CD4-positive, alpha-beta memory T cell (primary cell): ENCODE data around the gene GRK5. TPM values are rescaled to one million over a fixed set of nuclear protein-coding genes. Genes with fewer than 3 reads are reported as not detected.

Experiments
- CTCF ChIA-PET: fragments of 350-600 bp; sonication (Branson Sonifier 250); formaldehyde crosslinking; loops from one replicate; lab custom pipeline; 2021; ENCODE audit warnings: inconsistent platforms; ENCODE audit not compliant: partially characterized antibody; lab: Charles Lee
- POLR2A ChIA-PET: fragments of 350-600 bp; sonication (Branson Sonifier 250); formaldehyde crosslinking; loops from one replicate; lab custom pipeline; 2021; ENCODE audit not compliant: partially characterized antibody; lab: Charles Lee
- DNase-seq, 5 donors: peaks; one replicate each; pipeline versions ENCODE4 v3.0.0 to v3.0.0-alpha.2; 2020 to 2022; ENCODE audit warnings: mixed read lengths in 1 of 5
- H3K27ac ChIP-seq: one replicate; pipeline ENCODE4 v1.7.0; 2013; ENCODE audit warnings: low read depth, low read length
- H3K27me3 ChIP-seq: 2 replicates; pipeline ENCODE4 v1.7.0; 2013; ENCODE audit warnings: mild to moderate bottlenecking, low read length, moderate library complexity; ENCODE audit not compliant: insufficient read depth
- H3K36me3 ChIP-seq: 2 replicates; pipeline ENCODE4 v1.7.0; 2013; ENCODE audit warnings: mild to moderate bottlenecking, low read length, moderate library complexity; ENCODE audit not compliant: insufficient read depth
- H3K4me1 ChIP-seq: 2 replicates; pipeline ENCODE4 v1.7.0; 2013; ENCODE audit warnings: mild to moderate bottlenecking, low read length, moderate library complexity; ENCODE audit not compliant: insufficient read depth
- H3K4me3 ChIP-seq, 2 donors: one replicate each; pipeline ENCODE4 v1.7.0; 2013; ENCODE audit warnings: low read length in 2 of 2, mild to moderate bottlenecking in 1 of 2
- H3K9me3 ChIP-seq, 2 donors: one replicate each; pipeline ENCODE4 v1.7.0; 2013; ENCODE audit warnings: low read length in 2 of 2, control low read depth in 1 of 2; ENCODE audit not compliant: control insufficient read depth in 1 of 2
- H3K27ac Mint-ChIP-seq, 7 donors: one replicate each; pipeline ENCODE4 v1.8.0; 2020 to 2021; ENCODE audit warnings: mixed read lengths in 7 of 7, mild to moderate bottlenecking in 6 of 7, inconsistent platforms in 3 of 7, moderate library complexity in 3 of 7
- H3K27me3 Mint-ChIP-seq, 2 donors: one replicate each; pipeline ENCODE4 v1.8.0; 2020 to 2021; ENCODE audit warnings: mixed read lengths in 2 of 2
- H3K36me3 Mint-ChIP-seq, 2 donors: one replicate each; pipeline ENCODE4 v1.8.0; 2020 to 2021; ENCODE audit warnings: mixed read lengths in 2 of 2, inconsistent platforms in 1 of 2, mild to moderate bottlenecking in 1 of 2
- H3K4me1 Mint-ChIP-seq, 4 donors: one replicate each; pipeline ENCODE4 v1.8.0; 2020 to 2021; ENCODE audit warnings: mixed read lengths in 4 of 4, mild to moderate bottlenecking in 1 of 4
- H3K4me3 Mint-ChIP-seq, 8 donors: one replicate each; pipeline ENCODE4 v1.8.0; 2020 to 2021; ENCODE audit warnings: mixed read lengths in 8 of 8, mild to moderate bottlenecking in 7 of 8, moderate library complexity in 6 of 8, inconsistent platforms in 3 of 8
- H3K9me3 Mint-ChIP-seq, 8 donors: one replicate each; pipeline ENCODE4 v1.8.0; 2020 to 2021; ENCODE audit warnings: mixed read lengths in 8 of 8, mild to moderate bottlenecking in 5 of 8, inconsistent platforms in 3 of 8, moderate library complexity in 1 of 8
- intact Hi-C: fragments of 100-400 bp; cut with micrococcal nuclease; formaldehyde crosslinking; loops from one replicate; pipeline ENCODE4 v1.15.1; 2023
- polyA plus RNA-seq, 2 donors: library from polyadenylated mRNA; unstranded; fragments of 300-500 nt; fragmentation: Illumina TruSeq; gene quantifications; one replicate each; pipeline ENCODE4 v1.2.3, GENCODE V29; 2021
- total RNA-seq, 2 experiments: library from RNA; stranded (reverse); gene quantifications; one replicate each; pipeline ENCODE4 v1.2.3, GENCODE V29; 2021

The GRK5 gene
- total and polyA plus RNA-seq, 4 experiments from 2014 or later: 7.6 to 27.9 (median 18.6) TPM

- Histone ChIP-seq H3K27ac (no peak overlapping the region), H3K36me3 (peaks cover 7% of the 10 kb centered on the region), H3K27me3 (no peaks in the 10 kb centered on the region), H3K4me3 (no peak overlapping the region), H3K4me1 (peaks cover 6% of the 10 kb centered on the region), H3K9me3 (no peaks in the 10 kb centered on the region)
- H3K27ac Mint-ChIP-seq: peak overlapping the region in 2 of 7 donors; percentile 17 to 48
- no peak for DNase-seq
- peak overlapping the region in 2 of 8 donors; percentile 11 to 22 for H3K4me3 Mint-ChIP-seq
- POLR2A ChIA-PET: interaction anchor here (1.4 to 3.2 kb wide), 3 partner anchors 56 to 239 kb away, joined by 5 to 21 read pairs (median 8); partner anchors contain the start of genes GRK5 and RGS10
- CTCF ChIA-PET: interaction anchor here (0.8 to 6.2 kb wide), 28 partner anchors 11 to 256 kb away, joined by 3 to 59 read pairs (median 4); partner anchors contain the start of genes GRK5 and RGS10
- no peaks in the 10 kb centered on the region for H3K9me3 Mint-ChIP-seq
- intact Hi-C loops: loop anchor here (1.0 to 5.0 kb wide), 6 partner anchors 43 to 307 kb away; no protein-coding TSS in a partner anchor
- H3K36me3 Mint-ChIP-seq: peaks cover 4 to 15% of the 10 kb centered on the region in 2 donors
- H3K4me1 Mint-ChIP-seq: peaks cover 1 to 13% (median 8%) of the 10 kb centered on the region in 4 donors
- no peaks in the 10 kb centered on the region for H3K27me3 Mint-ChIP-seq
Observed at GRCh38 chr10:119445935-119446317, 238.6 kb downstream of the GRK5 start.

GRCh38 chr10:119446441-119447277, 239.3 kb downstream of the GRK5 start:
- Histone ChIP-seq H3K27ac (no peak overlapping the region), H3K4me3 (no peak overlapping the region), H3K36me3 (peaks cover 7% of the 10 kb centered on the region), H3K9me3 (no peaks in the 10 kb centered on the region), H3K4me1 (peaks cover 6% of the 10 kb centered on the region), H3K27me3 (no peaks in the 10 kb centered on the region)
- ChIA-PET POLR2A (interaction anchor here (1.4 to 3.2 kb wide), 3 partner anchors 56 to 240 kb away, joined by 5 to 21 read pairs (median 8); partner anchors contain the start of genes GRK5 and RGS10), CTCF (interaction anchor here (1.1 to 6.2 kb wide), 10 partner anchors 11 to 256 kb away, joined by 3 to 59 read pairs (median 8); partner anchors contain the start of genes GRK5 and RGS10)
- intact Hi-C loops: loop anchor here (5.0 kb wide), 1 partner anchor 56 kb away; no protein-coding TSS in a partner anchor
- Mint-ChIP-seq H3K27me3 (no peaks in the 10 kb centered on the region), H3K27ac (peak overlapping the region in 1 of 7 donors; percentile 52), H3K36me3 (peaks cover 4 to 15% of the 10 kb centered on the region in 2 donors), H3K4me1 (peaks cover 1 to 13% (median 8%) of the 10 kb centered on the region in 4 donors), H3K9me3 (no peaks in the 10 kb centered on the region), H3K4me3 (peak overlapping the region in 1 of 8 donors; percentile 26)
- no peak for DNase-seq

GRCh38 chr10:119447421-119447820, 240.1 kb downstream of the GRK5 start:
- H3K27ac ChIP-seq: no peak overlapping the region
- peaks cover 1 to 13% (median 8%) of the 10 kb centered on the region in 4 donors for H3K4me1 Mint-ChIP-seq
- ChIA-PET POLR2A (interaction anchor here (3.2 kb wide), 1 partner anchor 96 kb away, joined by 21 read pairs; the partner anchor contains the start of gene RGS10), CTCF (interaction anchor here (1.1 to 6.2 kb wide), 2 partner anchors 10 to 42 kb away, joined by 3 to 48 read pairs; no protein-coding TSS in a partner anchor)
- H3K36me3 ChIP-seq: peaks cover 7% of the 10 kb centered on the region
- H3K27me3 ChIP-seq: no peaks in the 10 kb centered on the region
- H3K27me3 Mint-ChIP-seq: no peaks in the 10 kb centered on the region
- H3K9me3 ChIP-seq: no peaks in the 10 kb centered on the region
- no peak overlapping the region for H3K4me3 Mint-ChIP-seq
- H3K36me3 Mint-ChIP-seq: peaks cover 4 to 15% of the 10 kb centered on the region in 2 donors
- H3K9me3 Mint-ChIP-seq: no peaks in the 10 kb centered on the region
- intact Hi-C loops: loop anchor here (5.0 kb wide), 1 partner anchor 55 kb away; no protein-coding TSS in a partner anchor
- H3K27ac Mint-ChIP-seq: peak overlapping the region in 2 of 7 donors; percentile 47 to 52
- DNase-seq: no peak
- H3K4me1 ChIP-seq: peaks cover 6% of the 10 kb centered on the region
- H3K4me3 ChIP-seq: no peak overlapping the region

- POLR2A ChIA-PET: no interaction called here
- intact Hi-C loops: loop anchor here (5.0 kb wide), 1 partner anchor 54 kb away; no protein-coding TSS in a partner anchor
- Mint-ChIP-seq H3K9me3 (no peaks in the 10 kb centered on the region), H3K27me3 (no peaks in the 10 kb centered on the region), H3K4me1 (peaks cover 1 to 10% (median 6%) of the 10 kb centered on the region in 4 donors), H3K27ac (peak overlapping the region in 1 of 7 donors; percentile 47), H3K36me3 (peaks cover 4 to 12% of the 10 kb centered on the region in 2 donors), H3K4me3 (no peak overlapping the region)
- H3K27ac ChIP-seq: no peak overlapping the region
- H3K27me3 ChIP-seq: no peaks in the 10 kb centered on the region
- CTCF ChIA-PET: interaction anchor here (1.1 to 6.2 kb wide), 5 partner anchors 9 to 249 kb away, joined by 3 to 48 read pairs (median 5); no protein-coding TSS in a partner anchor
- H3K4me3 ChIP-seq: no peak overlapping the region
- no peaks in the 10 kb centered on the region for H3K9me3 ChIP-seq
- peaks cover 6% of the 10 kb centered on the region for H3K4me1 ChIP-seq
- H3K36me3 ChIP-seq: peaks cover 9% of the 10 kb centered on the region
- no peak for DNase-seq
Observed at GRCh38 chr10:119447823-119448546, 240.6 kb downstream of the GRK5 start.

- Histone ChIP-seq H3K27me3 (no peaks in the 10 kb centered on the region), H3K36me3 (peaks cover 16% of the 10 kb centered on the region), H3K27ac (no peak overlapping the region), H3K4me1 (peaks cover 6% of the 10 kb centered on the region), H3K9me3 (no peaks in the 10 kb centered on the region), H3K4me3 (no peak overlapping the region)
- Mint-ChIP-seq H3K27me3 (no peaks in the 10 kb centered on the region), H3K4me1 (peaks cover 0 to 9% (median 5%) of the 10 kb centered on the region in 4 donors), H3K9me3 (no peaks in the 10 kb centered on the region), H3K27ac (peak overlapping the region in 3 of 7 donors; percentile 37 to 74 (median 55)), H3K4me3 (no peak overlapping the region), H3K36me3 (peaks cover 4 to 14% of the 10 kb centered on the region in 2 donors)
- intact Hi-C loops: loop anchor here (5.0 kb wide), 1 partner anchor 53 kb away; no protein-coding TSS in a partner anchor
- ChIA-PET POLR2A (no interaction called here), CTCF (interaction anchor here (1.1 to 6.2 kb wide), 5 partner anchors 30 to 249 kb away, joined by 3 to 48 read pairs (median 5); no protein-coding TSS in a partner anchor)
- DNase-seq: no peak
Observed at GRCh38 chr10:119448628-119449584, 241.5 kb downstream of the GRK5 start.
